OCI-LY3 (cell line): ENCODE data around the gene LRRFIP2.

Experiments used
- CTCF ChIP-seq: fragments of 200-600, 300-600 bp; sonication (generic); IDR thresholded peaks from 2 replicates; pipeline ENCODE4 v1.5.1; 2014; ENCODE audit warnings: antibody characterized with exemption, low read length, low read depth
- EZH2phosphoT487 ChIP-seq: fragments of 200-600 bp; shearing (Covaris generic); IDR thresholded peaks from 2 replicates; pipeline ENCODE4 v1.6.1; 2018; ENCODE audit warnings: antibody characterized with exemption, mixed run types, low read depth

- TF ChIP-seq CTCF: no peak
- TF ChIP-seq EZH2phosphoT487: no peak
Observed at GRCh38 chr3:37123292-37123691, 51.1 kb downstream of the LRRFIP2 start.
